ENCODE measurements around the gene WAC. TPM values are rescaled to one million over a fixed set of nuclear protein-coding genes. Genes with fewer than 3 reads are reported as not detected.

Gene WAC
- total and polyA plus RNA-seq, 10 of the 15 experiments (the other 5 are each of a cell fraction or from before 2014, with no cell fraction given): 26.5 to 131 (median 69.4) TPM

DNA sequence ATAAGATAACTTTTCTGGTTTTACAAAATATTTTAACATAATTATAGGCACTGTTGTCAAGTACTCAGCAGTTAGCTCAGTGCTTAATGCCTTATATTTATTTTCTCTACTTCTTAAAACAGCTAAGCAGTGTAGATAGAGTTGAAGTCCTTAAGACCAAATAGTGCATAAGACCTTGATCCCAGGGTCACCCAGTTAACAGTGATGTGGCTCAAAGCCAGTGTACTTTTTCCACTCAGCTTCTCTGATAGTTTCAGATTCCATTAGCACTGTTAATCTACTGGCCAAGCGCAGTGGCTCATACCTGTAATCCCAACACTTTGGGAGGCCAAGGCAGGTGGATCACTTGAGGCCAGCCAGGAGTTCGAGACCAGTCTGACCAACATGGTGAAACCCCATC is 83.6 kb downstream of the WAC start:
- CTCF ChIA-PET: no interaction called here
- TF ChIP-seq DPF2 (IDR thresholded peaks at IDR 0.05) (no peak), CEBPB (IDR thresholded peaks at IDR 0.05; ENCODE audit: borderline replicate concordance in 1 of 2, low read depth in 2 of 2, low read length in 2 of 2) (no peak), KDM1A (IDR thresholded peaks at IDR 0.05; ENCODE audit: borderline replicate concordance) (no peak), WRNIP1 (IDR thresholded peaks at IDR 0.05; ENCODE audit: borderline replicate concordance, low read depth, low read length) (no peak), BMI1 (IDR thresholded peaks at IDR 0.05; ENCODE audit: borderline replicate concordance) (no peak), ESRRA (IDR thresholded peaks at IDR 0.05; ENCODE audit: low read length) (no peak), RUNX3 (IDR thresholded peaks at IDR 0.05; ENCODE audit: low read length) (no peak), PAX5 (IDR thresholded peaks at IDR 0.05; ENCODE audit: borderline replicate concordance, low read depth, low read length) (no peak)
- TF ChIP-seq, protein P1, sequence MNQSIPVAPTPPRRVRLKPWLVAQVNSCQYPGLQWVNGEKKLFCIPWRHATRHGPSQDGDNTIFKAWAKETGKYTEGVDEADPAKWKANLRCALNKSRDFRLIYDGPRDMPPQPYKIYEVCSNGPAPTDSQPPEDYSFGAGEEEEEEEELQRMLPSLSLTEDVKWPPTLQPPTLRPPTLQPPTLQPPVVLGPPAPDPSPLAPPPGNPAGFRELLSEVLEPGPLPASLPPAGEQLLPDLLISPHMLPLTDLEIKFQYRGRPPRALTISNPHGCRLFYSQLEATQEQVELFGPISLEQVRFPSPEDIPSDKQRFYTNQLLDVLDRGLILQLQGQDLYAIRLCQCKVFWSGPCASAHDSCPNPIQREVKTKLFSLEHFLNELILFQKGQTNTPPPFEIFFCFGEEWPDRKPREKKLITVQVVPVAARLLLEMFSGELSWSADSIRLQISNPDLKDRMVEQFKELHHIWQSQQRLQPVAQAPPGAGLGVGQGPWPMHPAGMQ (IDR thresholded peaks at IDR 0.05; ENCODE audit: borderline replicate concordance): no peak
- TF ChIP-seq, protein P2, sequence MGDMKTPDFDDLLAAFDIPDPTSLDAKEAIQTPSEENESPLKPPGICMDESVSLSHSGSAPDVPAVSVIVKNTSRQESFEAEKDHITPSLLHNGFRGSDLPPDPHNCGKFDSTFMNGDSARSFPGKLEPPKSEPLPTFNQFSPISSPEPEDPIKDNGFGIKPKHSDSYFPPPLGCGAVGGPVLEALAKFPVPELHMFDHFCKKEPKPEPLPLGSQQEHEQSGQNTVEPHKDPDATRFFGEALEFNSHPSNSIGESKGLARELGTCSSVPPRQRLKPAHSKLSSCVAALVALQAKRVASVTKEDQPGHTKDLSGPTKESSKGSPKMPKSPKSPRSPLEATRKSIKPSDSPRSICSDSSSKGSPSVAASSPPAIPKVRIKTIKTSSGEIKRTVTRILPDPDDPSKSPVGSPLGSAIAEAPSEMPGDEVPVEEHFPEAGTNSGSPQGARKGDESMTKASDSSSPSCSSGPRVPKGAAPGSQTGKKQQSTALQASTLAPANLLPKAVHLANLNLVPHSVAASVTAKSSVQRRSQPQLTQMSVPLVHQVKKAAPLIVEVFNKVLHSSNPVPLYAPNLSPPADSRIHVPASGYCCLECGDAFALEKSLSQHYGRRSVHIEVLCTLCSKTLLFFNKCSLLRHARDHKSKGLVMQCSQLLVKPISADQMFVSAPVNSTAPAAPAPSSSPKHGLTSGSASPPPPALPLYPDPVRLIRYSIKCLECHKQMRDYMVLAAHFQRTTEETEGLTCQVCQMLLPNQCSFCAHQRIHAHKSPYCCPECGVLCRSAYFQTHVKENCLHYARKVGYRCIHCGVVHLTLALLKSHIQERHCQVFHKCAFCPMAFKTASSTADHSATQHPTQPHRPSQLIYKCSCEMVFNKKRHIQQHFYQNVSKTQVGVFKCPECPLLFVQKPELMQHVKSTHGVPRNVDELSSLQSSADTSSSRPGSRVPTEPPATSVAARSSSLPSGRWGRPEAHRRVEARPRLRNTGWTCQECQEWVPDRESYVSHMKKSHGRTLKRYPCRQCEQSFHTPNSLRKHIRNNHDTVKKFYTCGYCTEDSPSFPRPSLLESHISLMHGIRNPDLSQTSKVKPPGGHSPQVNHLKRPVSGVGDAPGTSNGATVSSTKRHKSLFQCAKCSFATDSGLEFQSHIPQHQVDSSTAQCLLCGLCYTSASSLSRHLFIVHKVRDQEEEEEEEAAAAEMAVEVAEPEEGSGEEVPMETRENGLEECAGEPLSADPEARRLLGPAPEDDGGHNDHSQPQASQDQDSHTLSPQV (IDR thresholded peaks at IDR 0.05): no peak
- TF ChIP-seq, protein P3, sequence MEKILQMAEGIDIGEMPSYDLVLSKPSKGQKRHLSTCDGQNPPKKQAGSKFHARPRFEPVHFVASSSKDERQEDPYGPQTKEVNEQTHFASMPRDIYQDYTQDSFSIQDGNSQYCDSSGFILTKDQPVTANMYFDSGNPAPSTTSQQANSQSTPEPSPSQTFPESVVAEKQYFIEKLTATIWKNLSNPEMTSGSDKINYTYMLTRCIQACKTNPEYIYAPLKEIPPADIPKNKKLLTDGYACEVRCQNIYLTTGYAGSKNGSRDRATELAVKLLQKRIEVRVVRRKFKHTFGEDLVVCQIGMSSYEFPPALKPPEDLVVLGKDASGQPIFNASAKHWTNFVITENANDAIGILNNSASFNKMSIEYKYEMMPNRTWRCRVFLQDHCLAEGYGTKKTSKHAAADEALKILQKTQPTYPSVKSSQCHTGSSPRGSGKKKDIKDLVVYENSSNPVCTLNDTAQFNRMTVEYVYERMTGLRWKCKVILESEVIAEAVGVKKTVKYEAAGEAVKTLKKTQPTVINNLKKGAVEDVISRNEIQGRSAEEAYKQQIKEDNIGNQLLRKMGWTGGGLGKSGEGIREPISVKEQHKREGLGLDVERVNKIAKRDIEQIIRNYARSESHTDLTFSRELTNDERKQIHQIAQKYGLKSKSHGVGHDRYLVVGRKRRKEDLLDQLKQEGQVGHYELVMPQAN (conservative IDR thresholded peaks at IDR 0.05): no peak
- TF ChIP-seq, protein P4, sequence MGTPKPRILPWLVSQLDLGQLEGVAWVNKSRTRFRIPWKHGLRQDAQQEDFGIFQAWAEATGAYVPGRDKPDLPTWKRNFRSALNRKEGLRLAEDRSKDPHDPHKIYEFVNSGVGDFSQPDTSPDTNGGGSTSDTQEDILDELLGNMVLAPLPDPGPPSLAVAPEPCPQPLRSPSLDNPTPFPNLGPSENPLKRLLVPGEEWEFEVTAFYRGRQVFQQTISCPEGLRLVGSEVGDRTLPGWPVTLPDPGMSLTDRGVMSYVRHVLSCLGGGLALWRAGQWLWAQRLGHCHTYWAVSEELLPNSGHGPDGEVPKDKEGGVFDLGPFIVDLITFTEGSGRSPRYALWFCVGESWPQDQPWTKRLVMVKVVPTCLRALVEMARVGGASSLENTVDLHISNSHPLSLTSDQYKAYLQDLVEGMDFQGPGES (IDR thresholded peaks at IDR 0.05): no peak
- TF ChIP-seq, protein P5, sequence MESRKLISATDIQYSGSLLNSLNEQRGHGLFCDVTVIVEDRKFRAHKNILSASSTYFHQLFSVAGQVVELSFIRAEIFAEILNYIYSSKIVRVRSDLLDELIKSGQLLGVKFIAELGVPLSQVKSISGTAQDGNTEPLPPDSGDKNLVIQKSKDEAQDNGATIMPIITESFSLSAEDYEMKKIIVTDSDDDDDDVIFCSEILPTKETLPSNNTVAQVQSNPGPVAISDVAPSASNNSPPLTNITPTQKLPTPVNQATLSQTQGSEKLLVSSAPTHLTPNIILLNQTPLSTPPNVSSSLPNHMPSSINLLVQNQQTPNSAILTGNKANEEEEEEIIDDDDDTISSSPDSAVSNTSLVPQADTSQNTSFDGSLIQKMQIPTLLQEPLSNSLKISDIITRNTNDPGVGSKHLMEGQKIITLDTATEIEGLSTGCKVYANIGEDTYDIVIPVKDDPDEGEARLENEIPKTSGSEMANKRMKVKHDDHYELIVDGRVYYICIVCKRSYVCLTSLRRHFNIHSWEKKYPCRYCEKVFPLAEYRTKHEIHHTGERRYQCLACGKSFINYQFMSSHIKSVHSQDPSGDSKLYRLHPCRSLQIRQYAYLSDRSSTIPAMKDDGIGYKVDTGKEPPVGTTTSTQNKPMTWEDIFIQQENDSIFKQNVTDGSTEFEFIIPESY (IDR thresholded peaks at IDR 0.05): no peak

More for the DNA sequence above, 83.6 kb downstream of the WAC start:
- DNase-seq (ENCODE audit: low read depth, low spot score) (no peak), FAIRE-seq (no peak), ATAC-seq (no peak)
- ChIA-PET SMC1A (ENCODE audit: uncharacterized antibody, unreplicated experiment) (interaction anchor here (0.8 kb wide), 1 partner anchor 12 kb away, joined by 3 read pairs; no protein-coding TSS in a partner anchor), RAD21 (ENCODE audit: unreplicated experiment) (no interaction called here), POLR2A (no interaction called here)
- Histone ChIP-seq H3K27me3 (replicated peaks in 1 of 2; ENCODE audit: control insufficient read depth in 2 of 2, insufficient read depth in 2 of 2, low read length in 1 of 2) (no peaks in the 10 kb centered on the region), H3K27ac (ENCODE audit: control insufficient read depth, insufficient read depth) (no peak overlapping the region), H3K4me2 (ENCODE audit: control insufficient read depth, insufficient read depth) (no peak overlapping the region), H3K4me1 (ENCODE audit: control insufficient read depth, insufficient read depth, low read length) (no peaks in the 10 kb centered on the region), H3K79me2 (ENCODE audit: control insufficient read depth, insufficient read depth, low read length) (no peaks in the 10 kb centered on the region), H3K9me3 (replicated peaks; ENCODE audit: control insufficient read depth, insufficient read depth, low read length) (no peaks in the 10 kb centered on the region), H2AFZ (ENCODE audit: control insufficient read depth, low read depth, low read length) (no peak overlapping the region), H3K9ac (ENCODE audit: control insufficient read depth, insufficient read depth, low read length) (no peak overlapping the region), H3K4me3 (no peak overlapping the region), H3K36me3 (ENCODE audit: control insufficient read depth in 2 of 2, insufficient read depth in 2 of 2, low read length in 1 of 2) (peaks cover 9 to 38% of the 10 kb centered on the region in 2 experiments), H4K20me1 (ENCODE audit: control insufficient read depth, insufficient read depth) (no peaks in the 10 kb centered on the region)
- BruUV-seq (replicated peaks): no TSS peak
- 94% methylated on average over 2 of the region's 2 CpGs for WGBS (ENCODE audit: insufficient coverage, insufficient replicate concordance, low lambda C conversion rate, missing lambda C conversion rate)
- in situ Hi-C loops (cut with MboI): no loop called here
- intact Hi-C loops (cut with micrococcal nuclease; ENCODE audit: unreplicated experiment): no loop called here
